GM19025 (cell line): Measurements from ENCODE around the gene BPIFB6.
"Not testable (repeated sequence)": the region's sequence is repeated elsewhere in the genome, so short reads cannot be mapped to it uniquely, and the experiment has no call there.

Experiments
- ATAC-seq: cut with Tn5 transposase; IDR thresholded peaks from one replicate; pipeline ENCODE4 v1.9.1; 2021; ENCODE audit warnings: mild to moderate bottlenecking, low read depth, moderate library complexity; ENCODE audit not compliant: unreplicated experiment

The BPIFB6 gene

GRCh38 chr20:33027769-33028751, 3.4 kb upstream of the BPIFB6 start:
- ATAC-seq = no peak

GRCh38 chr20:33028875-33029274, 2.6 kb upstream of the BPIFB6 start:
- ATAC-seq = no peak

- no peak for ATAC-seq
These were observed 1.4 kb upstream of the BPIFB6 start for GRCh38 chr20:33030076-33030475.

GRCh38 chr20:33030569-33030968, 879 bp upstream of the BPIFB6 start:
- ATAC-seq = no peak

GRCh38 chr20:33032555-33032954, 1.1 kb downstream of the BPIFB6 start:
- no peak for ATAC-seq

GRCh38 chr20:33033381-33033780, 1.9 kb downstream of the BPIFB6 start:
- no peak for ATAC-seq

GRCh38 chr20:33034115-33034514, 2.7 kb downstream of the BPIFB6 start:
- no peak for ATAC-seq

- no peak for ATAC-seq
These were observed 3.5 kb downstream of the BPIFB6 start for GRCh38 chr20:33034901-33035492.

- no peak for ATAC-seq
These were observed 6.0 kb downstream of the BPIFB6 start for GRCh38 chr20:33037456-33037855.

- ATAC-seq = no peak
These were observed 6.8 kb downstream of the BPIFB6 start for GRCh38 chr20:33038243-33038642.

GRCh38 chr20:33042430-33042829, 11.0 kb downstream of the BPIFB6 start:
- ATAC-seq = no peak

- no peak for ATAC-seq
These were observed 11.7 kb downstream of the BPIFB6 start for GRCh38 chr20:33042983-33043730.

- no peak for ATAC-seq
These were observed 12.3 kb downstream of the BPIFB6 start for GRCh38 chr20:33043731-33044181.

- ATAC-seq = not testable (repeated sequence)
These were observed 13.8 kb downstream of the BPIFB6 start for GRCh38 chr20:33045129-33045721.

GRCh38 chr20:33046412-33046811, 15.0 kb downstream of the BPIFB6 start:
- ATAC-seq = no peak

- no peak for ATAC-seq
These were observed 19.9 kb downstream of the BPIFB6 start for GRCh38 chr20:33051333-33051732.

- no peak for ATAC-seq
These were observed 22.1 kb downstream of the BPIFB6 start, which contains the start of gene BPIFB3 for GRCh38 chr20:33053291-33054106. TSS of gene BPIFB3 (plus strand) at chr20:33053903. CDS start at chr20:33055436, 1,533 bp downstream.

- ATAC-seq = no peak
These were observed 22.9 kb downstream of the BPIFB6 start for GRCh38 chr20:33054381-33054780.

- no peak for ATAC-seq
These were observed 23.3 kb downstream of the BPIFB6 start for GRCh38 chr20:33054791-33055190.

GRCh38 chr20:33059136-33059535, 27.7 kb downstream of the BPIFB6 start:
- no peak for ATAC-seq
